Progenitor cell of endocrine pancreas (in vitro differentiated cells): ENCODE results near the gene GAPT. TPM values are rescaled to one million over a fixed set of nuclear protein-coding genes. Genes with fewer than 3 reads are reported as not detected.
A peak's percentile ranks its signal among the peaks of the same experiment; 100 is the strongest.

Experiments
- DNase-seq: peaks from one replicate; pipeline ENCODE4 v3.0.0; 2021; ENCODE audit warnings: low spot score; ENCODE audit not compliant: unreplicated experiment
- H3K27ac Mint-ChIP-seq: 2 replicates; pipeline ENCODE4 v1.8.0; 2021; ENCODE audit warnings: mild to moderate bottlenecking, moderate library complexity, mixed read lengths
- H3K27me3 Mint-ChIP-seq: 2 replicates; pipeline ENCODE4 v1.8.0; 2021; ENCODE audit warnings: mixed read lengths
- H3K36me3 Mint-ChIP-seq: 2 replicates; pipeline ENCODE4 v1.8.0; 2022; ENCODE audit warnings: mixed read lengths; ENCODE audit not compliant: insufficient read depth
- H3K4me1 Mint-ChIP-seq: 2 replicates; pipeline ENCODE4 v1.8.0; 2021; ENCODE audit warnings: low read depth, mixed read lengths
- H3K4me3 Mint-ChIP-seq: 2 replicates; pipeline ENCODE4 v1.8.0; 2021; ENCODE audit warnings: low read depth, mild to moderate bottlenecking, moderate library complexity, mixed read lengths
- H3K9me3 Mint-ChIP-seq: 2 replicates; pipeline ENCODE4 v1.8.0; 2021; ENCODE audit warnings: low read depth, mixed read lengths
- total RNA-seq: library from RNA; stranded (reverse); gene quantifications from 2 replicates; pipeline ENCODE4 v1.2.1, GENCODE V29; 2021
- TF ChIP-seq, protein P1 (sequence below): fragments of 200-600 bp; sonication (generic); IDR thresholded peaks from one replicate; pipeline ENCODE4 v1.5.0; 2021; ENCODE audit warnings: antibody characterized with exemption, mild to moderate bottlenecking; ENCODE audit not compliant: unreplicated experiment

The GAPT gene
- total RNA-seq, 1 donor from 2014 or later, result not detected

DNA sequence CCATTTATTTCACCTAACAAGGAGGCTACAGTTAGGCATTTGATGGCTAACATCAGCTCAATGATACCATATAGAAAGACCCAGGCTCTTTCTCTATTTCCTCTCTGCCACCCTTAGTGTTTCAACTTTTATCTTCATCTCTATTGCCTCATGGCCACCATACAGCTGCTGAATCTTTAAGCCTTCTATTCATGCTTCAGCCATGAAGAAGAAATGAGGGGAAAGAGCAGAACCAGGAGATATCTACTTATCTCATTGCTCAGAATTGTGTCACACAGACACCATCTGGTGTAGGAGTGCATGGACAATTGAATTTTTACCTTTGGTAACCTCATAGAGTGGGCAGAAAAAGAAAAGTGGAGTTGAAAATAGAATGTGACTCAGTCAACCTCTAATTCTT is 6.7 kb downstream of the GAPT start:
- no peak overlapping the region for H3K4me3 Mint-ChIP-seq
- H3K9me3 Mint-ChIP-seq, result no peaks in the 10 kb centered on the region
- H3K36me3 Mint-ChIP-seq, result no peaks in the 10 kb centered on the region
- no peak for DNase-seq
- peaks cover 25% of the 10 kb centered on the region for H3K4me1 Mint-ChIP-seq
- no peaks in the 10 kb centered on the region for H3K27me3 Mint-ChIP-seq
- H3K27ac Mint-ChIP-seq, result no peak overlapping the region
- TF ChIP-seq, protein P1, sequence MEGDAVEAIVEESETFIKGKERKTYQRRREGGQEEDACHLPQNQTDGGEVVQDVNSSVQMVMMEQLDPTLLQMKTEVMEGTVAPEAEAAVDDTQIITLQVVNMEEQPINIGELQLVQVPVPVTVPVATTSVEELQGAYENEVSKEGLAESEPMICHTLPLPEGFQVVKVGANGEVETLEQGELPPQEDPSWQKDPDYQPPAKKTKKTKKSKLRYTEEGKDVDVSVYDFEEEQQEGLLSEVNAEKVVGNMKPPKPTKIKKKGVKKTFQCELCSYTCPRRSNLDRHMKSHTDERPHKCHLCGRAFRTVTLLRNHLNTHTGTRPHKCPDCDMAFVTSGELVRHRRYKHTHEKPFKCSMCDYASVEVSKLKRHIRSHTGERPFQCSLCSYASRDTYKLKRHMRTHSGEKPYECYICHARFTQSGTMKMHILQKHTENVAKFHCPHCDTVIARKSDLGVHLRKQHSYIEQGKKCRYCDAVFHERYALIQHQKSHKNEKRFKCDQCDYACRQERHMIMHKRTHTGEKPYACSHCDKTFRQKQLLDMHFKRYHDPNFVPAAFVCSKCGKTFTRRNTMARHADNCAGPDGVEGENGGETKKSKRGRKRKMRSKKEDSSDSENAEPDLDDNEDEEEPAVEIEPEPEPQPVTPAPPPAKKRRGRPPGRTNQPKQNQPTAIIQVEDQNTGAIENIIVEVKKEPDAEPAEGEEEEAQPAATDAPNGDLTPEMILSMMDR, result no peak

DNA sequence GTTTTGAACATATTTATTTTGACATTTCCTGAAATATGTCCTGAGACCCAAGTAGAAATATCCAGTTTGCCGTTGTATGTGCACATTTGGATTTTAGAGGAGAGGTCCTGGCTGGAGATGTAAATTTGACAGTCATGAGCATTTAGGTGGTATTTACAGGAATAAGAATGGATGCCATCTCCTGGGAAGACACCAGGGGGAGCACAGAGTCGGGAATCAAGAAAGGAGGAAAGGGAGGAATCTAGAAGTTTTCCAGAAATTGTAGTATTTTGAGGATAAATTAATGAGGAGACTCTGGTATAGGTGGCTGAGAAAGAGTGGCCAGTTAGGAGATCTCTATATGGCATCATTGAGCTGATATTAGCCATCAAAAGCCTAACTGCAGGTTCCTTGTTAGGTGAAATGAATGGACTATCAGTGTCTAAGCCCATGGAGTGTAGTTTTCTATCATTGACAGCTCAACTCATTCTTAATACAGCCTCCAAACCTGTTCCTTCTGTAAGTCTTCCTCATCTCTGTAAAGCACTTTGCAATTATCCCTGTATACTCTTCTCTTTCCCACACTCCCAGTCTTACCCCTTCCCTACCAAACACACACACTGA is 7.2 kb downstream of the GAPT start:
- Mint-ChIP-seq H3K4me1 (peaks cover 25% of the 10 kb centered on the region), H3K4me3 (no peak overlapping the region), H3K27me3 (no peaks in the 10 kb centered on the region), H3K36me3 (no peaks in the 10 kb centered on the region), H3K9me3 (no peaks in the 10 kb centered on the region), H3K27ac (no peak overlapping the region)
- TF ChIP-seq, protein P1, result peak; percentile 74
- DNase-seq, result peak; percentile 14

DNA sequence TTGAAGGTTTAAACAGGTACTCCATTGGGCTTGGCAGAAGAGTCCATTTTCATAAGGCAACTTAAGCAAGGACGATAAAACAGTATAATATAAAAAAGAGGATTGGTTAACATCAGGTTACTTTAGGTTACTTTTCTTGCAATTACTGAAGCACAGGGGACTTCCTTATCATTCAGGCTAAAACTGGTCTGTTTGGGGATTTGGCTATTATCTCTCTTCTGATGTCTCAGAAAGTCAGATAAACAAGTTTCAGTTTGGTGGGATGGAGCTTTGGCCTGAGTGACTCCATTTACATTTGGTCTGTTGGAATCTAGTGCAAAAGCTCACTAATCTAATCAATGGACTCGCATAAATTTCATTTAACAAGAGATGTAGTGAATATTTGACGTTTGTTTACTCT is 8.0 kb downstream of the GAPT start:
- Mint-ChIP-seq H3K4me3 (no peak overlapping the region), H3K27me3 (no peaks in the 10 kb centered on the region), H3K9me3 (no peaks in the 10 kb centered on the region), H3K36me3 (no peaks in the 10 kb centered on the region), H3K27ac (no peak overlapping the region), H3K4me1 (peaks cover 25% of the 10 kb centered on the region)
- no peak for DNase-seq
- TF ChIP-seq, protein P1, result no peak

DNA sequence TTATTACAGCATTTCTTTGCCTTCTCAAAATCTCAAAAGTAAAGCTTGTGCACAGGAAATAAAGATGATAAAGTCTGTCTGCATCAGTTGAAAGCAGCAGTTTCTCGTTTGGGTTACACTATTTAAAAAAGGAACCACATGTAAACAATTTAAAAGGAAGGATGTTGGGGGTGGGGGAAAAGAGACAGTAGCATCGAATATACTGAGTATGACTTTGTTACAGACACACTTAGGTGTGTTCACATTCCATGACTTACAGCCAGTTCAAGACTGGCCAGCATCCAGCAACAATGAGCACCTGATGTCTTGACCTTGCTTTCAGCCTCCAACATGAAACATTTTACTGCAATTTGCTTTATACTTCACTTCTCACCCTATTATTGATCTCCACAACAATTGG is 8.7 kb downstream of the GAPT start:
- peak overlapping the region; percentile 61 for H3K27ac Mint-ChIP-seq
- H3K9me3 Mint-ChIP-seq, result no peaks in the 10 kb centered on the region
- peaks cover 30% of the 10 kb centered on the region for H3K4me1 Mint-ChIP-seq
- H3K27me3 Mint-ChIP-seq, result no peaks in the 10 kb centered on the region
- TF ChIP-seq, protein P1, result no peak
- no peak overlapping the region for H3K4me3 Mint-ChIP-seq
- no peaks in the 10 kb centered on the region for H3K36me3 Mint-ChIP-seq
- DNase-seq, result no peak

DNA sequence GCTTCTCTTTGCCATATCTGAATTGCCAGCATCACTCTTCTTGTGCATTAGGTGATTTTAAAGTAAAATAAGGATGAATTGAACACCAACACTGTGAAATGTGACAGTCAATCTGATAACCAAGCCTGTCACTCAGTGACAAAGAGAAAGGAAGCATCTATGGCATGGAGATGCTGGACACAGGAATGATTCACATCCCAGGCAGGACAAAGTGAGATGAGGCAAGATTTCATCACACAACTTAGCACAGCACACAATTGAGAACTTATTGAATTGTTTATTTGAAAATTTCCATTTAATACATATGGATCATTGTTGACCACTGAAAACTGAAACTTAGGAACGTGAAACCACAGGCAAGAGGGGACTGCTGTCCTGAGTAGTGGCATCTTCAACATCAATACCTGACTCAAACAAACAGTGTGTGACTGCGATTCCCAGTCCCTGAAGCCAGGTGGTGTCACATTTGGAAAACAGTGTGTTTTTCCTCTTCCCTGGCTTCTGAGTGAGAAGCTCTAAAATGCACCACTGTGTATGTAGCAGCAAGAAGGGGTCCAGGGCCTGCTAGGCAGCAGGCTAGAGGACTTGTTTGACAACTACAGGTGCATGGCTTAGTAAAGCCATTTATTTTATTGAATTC is 10.7 kb downstream of the GAPT start:
- TF ChIP-seq, protein P1, result peak; percentile 26
- Mint-ChIP-seq H3K4me3 (no peak overlapping the region), H3K9me3 (no peaks in the 10 kb centered on the region), H3K27ac (no peak overlapping the region), H3K27me3 (no peaks in the 10 kb centered on the region), H3K36me3 (no peaks in the 10 kb centered on the region), H3K4me1 (peaks cover 33% of the 10 kb centered on the region)
- DNase-seq, result no peak
